Head of caudate nucleus (tissue), 42 donors: ENCODE results near the gene SLC5A3.

Experiments
- DNase-seq, 42 donors: peaks; one replicate each; pipeline versions ENCODE4 v3.0.0 to v3.0.0-alpha.2; 2020 to 2021; ENCODE audit warnings: mixed read lengths in 7 of 42
- intact Hi-C: fragments of 100-400 bp; cut with DNase I; formaldehyde crosslinking; loops from one replicate; pipeline ENCODE4 v1.15.0; 2022

SLC5A3 gene

DNA sequence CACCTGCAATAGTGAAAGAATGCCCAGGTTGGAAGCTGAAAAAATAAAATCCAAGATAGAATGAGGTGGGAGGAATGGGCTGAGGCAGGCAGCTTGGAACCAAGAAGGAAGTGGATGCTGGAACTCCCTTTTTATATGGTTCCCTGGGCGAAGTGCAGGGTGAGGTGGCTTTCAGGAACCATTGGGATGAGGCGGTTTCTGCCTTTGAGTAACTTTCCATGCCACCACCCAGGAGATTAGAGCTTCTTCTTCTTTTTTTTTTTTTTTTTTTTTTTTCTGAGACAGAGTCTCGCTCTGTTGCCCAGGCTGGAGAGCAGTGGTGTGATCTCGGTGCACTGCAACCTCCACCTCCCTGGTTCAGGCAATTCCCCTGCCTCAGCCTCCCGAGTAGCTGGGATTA is 17.8 kb upstream of the SLC5A3 start:
- DNase-seq, result no peak
- intact Hi-C loops, result no loop called here

DNA sequence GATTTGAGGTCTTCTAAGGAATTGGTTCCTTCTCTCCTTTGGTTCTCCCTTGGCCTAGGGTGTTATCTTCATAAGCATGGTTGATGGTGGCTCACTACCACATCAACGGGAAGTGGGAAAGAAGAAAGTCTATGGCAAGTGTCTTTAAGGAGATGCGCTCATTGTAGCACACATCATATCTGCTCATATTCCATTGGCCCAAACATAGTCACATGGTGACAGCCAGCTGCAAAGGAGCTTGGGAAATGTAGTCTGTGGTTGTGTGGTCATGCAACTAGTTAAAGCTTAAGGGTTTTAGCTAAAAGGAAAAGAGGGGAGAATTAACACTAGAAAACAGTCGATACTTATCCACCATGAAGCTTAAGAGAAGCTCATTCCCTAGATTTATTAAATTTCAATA is 11.4 kb upstream of the SLC5A3 start:
- no peak for DNase-seq

DNA sequence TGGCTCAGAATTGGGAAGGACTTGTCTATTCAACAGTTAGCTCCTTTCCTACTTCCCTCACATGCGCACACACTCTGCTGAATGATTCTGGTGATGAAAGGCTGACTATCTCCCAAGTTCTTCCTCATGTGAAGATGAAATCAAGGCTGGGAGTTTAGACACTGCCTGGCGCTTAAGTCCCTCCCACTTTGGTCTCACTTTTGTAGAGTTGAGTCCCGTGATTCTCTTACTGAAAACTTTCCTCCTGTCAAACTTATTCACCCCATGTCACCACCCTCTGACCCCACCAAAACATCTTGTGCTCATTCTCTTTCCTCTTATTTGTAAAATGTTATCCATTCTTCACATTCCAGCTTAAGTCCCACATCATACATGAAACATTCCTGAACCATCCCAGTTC is 8.4 kb upstream of the SLC5A3 start:
- no peak for DNase-seq
- intact Hi-C loops, result no loop called here

More for the DNA sequence above, 11.4 kb upstream of the SLC5A3 start:
- intact Hi-C loops, result no loop called here

DNA sequence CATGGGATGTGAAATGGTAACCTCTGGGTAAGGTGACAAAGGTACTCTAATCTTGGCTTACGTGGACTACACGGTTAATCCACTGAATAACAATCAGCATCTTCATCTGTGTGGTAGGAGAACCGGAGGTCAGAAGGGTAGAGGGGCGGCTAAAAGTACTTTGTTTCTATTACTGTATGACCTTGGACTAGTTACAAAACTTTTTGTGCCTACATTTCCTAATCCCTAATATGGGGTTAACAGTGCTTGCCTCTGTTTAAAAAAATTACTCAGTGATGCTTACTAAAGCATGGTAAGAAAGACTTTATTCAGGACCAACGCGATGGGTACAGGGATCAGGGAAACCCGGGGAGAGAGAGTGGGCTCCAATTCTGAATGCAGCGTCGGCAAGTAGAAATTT is 1.7 kb upstream of the SLC5A3 start:
- no peak for DNase-seq
- intact Hi-C loops, result loop anchor here (5.0 to 10.0 kb wide), 3 partner anchors 127 to 276 kb away; no protein-coding TSS in a partner anchor

DNA sequence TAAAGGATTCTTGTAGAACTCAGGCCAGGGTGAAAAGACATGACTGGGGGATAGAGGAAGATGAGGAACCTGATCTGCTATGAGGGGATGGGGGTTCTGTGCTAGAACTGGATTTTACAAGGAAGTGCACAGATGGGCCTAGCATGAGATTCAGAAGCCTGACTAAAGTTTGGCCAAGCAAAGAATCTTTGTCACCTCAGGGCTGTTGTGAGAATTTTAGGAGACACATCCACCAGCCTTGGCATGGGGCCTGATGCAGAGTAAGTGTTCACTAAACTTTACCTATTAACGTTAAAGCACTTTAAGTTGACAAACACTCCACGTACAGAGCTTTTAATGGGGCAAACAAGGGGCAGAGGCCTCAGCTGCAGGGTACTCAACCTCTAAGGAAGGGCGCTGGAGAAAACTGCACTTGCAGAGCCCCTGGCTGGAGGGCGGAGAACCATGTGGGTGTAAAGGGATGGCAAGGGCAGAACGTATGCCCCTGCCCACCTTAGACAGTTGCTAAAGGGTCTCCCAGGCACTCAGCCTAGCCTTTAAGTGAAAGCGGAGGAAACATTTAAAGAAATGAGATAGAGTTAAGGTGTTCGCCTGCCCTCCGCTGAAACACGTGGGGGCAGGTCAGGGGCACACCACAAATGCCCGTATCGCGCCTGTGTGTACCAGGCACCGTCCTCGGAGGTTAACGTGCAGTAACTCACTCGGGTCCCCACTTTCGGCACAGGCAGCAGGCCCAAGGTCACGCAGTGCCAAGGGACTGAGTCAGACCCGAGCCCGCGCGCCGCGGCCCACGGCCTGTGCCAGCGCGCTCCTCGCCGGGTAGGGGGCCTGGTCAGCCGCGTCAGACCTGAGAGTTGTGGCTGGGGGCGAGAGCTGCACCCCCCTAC is 990 bp upstream of the SLC5A3 start:
- intact Hi-C loops, result loop anchor here (5.0 to 10.0 kb wide), 3 partner anchors 128 to 275 kb away; no protein-coding TSS in a partner anchor
- peak in 24 of 42 donors; percentile 5 to 74 (median 30) for DNase-seq

DNA sequence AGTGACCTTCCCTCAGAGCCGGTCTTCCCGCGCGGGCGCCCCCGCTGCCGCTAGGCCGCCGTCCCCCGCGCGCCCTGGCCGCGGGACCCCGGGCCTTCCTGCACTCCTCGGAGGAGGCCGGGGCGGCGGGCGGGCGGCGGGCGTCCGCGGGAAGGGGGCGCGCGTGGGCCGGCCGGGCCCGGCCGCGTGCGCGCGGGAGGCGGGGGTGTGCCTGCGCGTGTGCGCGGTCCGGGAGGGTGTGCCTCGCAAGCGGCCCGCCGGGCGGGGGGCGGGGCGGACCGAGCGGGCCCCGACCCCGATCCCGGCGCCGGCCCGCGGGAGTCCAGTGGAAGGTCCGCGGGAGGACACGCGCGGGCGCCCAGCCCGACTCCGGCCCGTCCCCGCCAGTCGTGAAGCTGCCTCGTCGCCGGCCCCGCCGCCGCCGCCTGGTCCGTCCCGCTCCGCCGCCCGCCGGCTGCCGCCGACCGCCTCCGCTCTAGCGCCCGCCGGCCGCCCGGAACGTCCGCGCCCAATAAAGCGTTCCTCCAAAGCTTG is 438 bp downstream of the SLC5A3 start:
- DNase-seq, result peak in 37 of 42 donors; percentile 10 to 74 (median 37)
- intact Hi-C loops, result loop anchor here (5.0 to 10.0 kb wide), 3 partner anchors 128 to 273 kb away; no protein-coding TSS in a partner anchor

DNA sequence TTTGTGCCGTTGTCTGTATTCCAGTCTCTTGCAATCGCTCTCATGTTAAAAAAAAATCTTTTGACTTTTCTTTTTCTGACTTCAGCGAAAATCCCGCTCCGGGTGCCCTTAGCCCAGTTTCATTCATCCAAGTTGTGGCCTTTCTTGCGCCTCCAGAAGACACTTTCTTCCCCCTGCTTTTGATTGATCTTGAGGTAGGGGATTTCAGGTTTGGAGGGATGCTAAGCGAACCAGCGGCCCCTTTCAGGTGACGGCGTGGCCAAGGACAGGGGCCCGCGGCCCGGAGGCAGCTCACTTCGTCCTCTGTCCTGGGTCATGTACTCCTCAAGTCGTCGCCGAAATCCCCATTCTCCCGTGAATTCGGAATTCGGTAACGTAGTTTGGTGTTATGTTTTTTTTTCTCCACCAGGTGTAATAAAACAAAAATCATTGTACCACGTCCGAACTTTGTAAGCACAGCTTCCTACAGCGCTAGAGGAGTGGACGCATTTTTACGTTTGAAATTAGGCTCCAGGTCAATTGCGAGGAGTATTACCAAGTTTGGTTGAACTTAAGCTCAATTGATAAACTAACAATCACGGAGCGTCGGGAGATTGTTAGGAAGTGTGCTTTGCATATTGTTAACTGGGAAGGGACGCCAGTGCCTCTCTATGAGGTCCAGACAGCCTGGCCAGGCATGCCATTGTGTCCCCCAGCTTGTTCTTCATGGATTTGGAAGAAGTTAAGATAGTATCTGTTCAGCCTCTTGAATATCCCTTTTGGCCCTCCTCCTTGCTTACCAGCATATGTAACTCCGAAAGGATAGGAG is 1.1 kb downstream of the SLC5A3 start:
- DNase-seq, result peak in 4 of 42 donors; percentile 4 to 45 (median 22)
- intact Hi-C loops, result loop anchor here (5.0 to 10.0 kb wide), 3 partner anchors 128 to 273 kb away; no protein-coding TSS in a partner anchor

DNA sequence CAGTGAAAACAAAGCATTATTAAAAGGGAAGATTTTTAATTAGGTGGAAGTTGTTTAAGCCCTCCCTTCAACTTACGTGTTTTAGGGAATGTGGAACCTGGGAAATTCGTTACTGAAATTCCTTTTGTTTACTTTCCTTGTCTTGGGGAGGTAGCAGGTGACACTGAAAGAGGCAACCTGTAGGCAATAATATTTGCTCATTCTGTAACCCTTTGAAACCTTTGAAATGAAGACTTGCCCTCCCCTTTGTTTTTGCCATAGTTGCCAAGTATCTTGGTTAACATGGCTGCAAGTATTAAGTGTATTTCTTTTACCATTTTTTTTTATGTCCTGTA is 1.7 kb downstream of the SLC5A3 start:
- no peak for DNase-seq
- intact Hi-C loops, result loop anchor here (10.0 kb wide), 1 partner anchor 130 kb away; no protein-coding TSS in a partner anchor

DNA sequence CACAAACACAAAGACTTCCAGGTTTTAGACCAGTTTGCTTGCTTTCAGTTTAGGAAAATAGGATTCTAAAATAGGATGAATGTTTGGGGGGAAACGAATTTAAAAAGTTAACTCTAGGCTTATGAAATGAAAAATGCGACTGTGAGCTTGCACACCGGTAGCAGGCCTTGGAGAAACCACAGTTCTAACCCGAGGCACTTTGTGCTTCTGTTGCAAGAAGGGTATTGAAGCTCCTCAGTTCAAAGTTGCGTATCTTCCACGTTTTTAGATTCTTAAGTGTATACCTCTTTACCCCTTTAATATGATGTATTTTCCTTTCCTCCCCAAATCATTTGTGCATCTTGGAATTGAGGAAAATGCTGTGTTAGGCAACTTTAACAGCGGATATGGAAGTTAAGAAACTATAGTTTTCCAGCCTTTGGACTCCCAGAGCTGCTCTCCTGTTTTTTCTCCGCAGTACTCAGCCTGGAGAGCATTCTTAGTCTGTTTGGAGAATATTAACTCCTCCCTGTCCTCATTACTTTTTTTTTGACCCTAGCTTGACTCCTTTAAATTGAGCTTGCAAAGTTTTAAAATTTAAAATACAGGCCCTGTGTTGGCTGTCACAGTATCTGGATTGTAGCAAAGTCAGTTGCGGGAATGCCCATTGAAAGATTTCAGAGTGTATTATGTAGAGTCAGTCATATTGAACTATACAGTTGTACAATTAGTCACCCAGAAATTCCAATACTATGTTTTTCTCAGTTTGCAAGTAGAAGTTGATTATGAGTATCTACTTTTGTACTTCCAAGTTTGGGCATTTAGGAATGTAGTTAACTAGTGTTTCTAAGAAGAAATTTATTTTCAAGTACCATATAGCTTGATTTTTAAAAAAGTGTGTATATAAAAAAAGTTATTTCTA is 2.6 kb downstream of the SLC5A3 start:
- no peak for DNase-seq
- intact Hi-C loops, result loop anchor here (10.0 kb wide), 1 partner anchor 131 kb away; no protein-coding TSS in a partner anchor

DNA sequence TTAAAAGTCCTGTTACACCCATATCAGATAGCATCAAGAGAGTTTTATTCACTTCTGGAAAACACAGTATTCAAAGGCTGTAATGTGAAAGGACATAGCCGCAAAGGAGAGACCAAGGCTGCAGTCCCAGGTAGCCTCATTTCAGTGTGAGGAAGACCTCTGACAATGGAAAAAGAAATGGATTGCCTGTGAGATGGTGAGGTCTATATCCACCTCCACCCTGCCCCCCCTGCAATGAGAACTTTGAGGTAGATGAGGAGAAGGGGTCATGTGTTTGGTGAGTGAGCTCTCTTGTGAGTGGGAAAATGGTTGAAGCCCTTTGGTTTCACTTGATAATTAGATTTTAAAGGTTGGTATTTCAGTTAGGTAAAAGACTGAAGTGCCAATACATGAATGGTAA is 3.5 kb downstream of the SLC5A3 start:
- intact Hi-C loops, result loop anchor here (10.0 kb wide), 1 partner anchor 132 kb away; no protein-coding TSS in a partner anchor
- no peak for DNase-seq

DNA sequence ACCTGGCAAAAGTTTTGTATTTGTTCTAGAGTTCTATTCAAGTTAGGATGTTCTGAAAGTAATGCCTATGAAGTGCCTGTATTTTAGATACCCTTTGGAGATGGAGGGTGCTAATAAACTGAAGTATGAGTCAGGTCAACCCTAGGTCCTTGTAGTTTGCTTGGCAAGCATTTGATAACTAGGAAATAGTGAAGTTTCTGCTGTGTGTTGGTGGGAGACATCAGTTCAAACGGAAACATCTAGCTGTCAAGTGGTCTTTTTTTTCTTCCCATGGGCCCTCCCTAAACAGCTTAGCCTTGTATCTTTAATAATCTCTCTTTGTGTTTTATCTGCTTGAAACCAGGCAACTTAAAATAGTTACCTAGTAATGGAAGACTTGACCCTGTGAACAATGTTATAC is 4.5 kb downstream of the SLC5A3 start:
- no peak for DNase-seq
- intact Hi-C loops, result loop anchor here (10.0 kb wide), 1 partner anchor 133 kb away; no protein-coding TSS in a partner anchor

DNA sequence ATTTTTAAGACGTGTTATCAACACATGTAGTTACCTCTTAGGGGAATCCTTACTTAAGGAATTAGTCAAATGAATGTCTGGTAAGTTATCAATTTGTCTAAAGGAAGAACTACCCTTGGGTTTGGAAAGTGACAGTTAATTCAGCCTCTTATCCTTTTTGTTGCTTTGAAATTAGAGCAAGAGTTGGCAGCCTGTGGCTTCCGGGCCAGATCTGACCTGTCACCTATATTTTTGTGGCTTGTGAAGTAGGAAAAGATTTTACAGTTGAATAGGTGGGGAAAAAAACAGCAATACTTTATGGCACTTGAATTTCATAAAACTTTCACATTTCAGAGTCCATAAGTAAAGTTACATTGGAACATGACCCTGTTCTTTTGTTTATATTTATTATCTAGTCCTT is 5.5 kb downstream of the SLC5A3 start:
- intact Hi-C loops, result loop anchor here (10.0 kb wide), 1 partner anchor 134 kb away; no protein-coding TSS in a partner anchor
- DNase-seq, result no peak

DNA sequence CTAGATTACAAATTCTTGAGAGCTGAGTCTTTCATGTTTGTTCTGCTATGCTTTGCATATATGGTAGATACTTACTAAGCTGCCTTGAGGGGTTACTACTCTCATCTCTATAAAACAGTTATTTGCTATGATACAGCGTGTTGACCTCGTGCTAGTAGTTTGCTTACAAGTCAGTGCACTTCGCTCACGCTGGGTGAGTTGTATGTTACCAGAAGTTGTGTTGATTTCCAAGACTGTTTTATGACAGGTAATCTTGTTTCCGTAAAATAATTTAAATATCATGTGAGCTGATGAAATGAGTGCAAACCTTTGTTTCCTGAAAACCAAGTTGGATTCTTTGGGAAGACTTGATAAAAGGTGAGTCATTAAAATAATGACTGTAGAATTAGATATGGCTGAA is 7.3 kb downstream of the SLC5A3 start:
- intact Hi-C loops, result no loop called here
- no peak for DNase-seq

DNA sequence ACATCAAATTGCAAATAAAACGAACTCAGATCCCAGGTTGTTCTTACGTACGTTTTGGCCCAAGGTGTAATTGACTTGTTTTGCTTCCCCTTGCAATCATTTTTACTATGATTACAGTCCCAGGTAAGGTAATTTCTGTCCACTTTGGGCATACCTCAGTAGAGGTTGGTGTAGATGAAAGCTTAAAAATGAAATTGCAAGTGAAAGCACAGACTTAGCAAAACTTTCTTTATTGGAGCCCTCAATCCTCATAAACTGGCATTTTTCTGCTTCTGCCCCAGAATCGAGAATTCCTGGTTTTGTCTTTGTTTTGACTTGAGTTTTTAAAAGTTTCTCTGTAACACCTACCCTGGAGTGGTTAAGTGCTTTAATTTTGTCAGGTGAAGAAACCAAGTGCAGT is 9.4 kb downstream of the SLC5A3 start:
- intact Hi-C loops, result no loop called here
- no peak for DNase-seq

DNA sequence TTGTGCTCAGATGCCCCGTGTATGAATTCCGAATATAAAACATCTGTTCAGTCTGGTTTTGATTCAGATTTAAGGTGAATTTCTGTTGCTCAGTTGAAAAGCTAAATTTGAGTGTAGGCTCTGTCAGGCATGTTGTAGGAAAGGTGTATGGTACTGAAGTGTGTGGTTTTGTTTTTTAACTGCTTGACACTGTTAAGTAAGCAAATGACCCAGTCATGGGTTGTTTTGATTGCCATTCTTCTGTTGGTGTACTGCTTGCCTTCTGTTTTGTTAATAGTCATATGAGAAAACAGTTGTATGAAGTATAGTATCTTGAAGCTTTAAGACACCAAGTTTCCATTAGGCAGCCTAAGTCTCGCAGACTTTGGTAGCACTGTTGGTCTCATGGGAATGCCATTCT is 10.0 kb downstream of the SLC5A3 start:
- intact Hi-C loops, result no loop called here
- DNase-seq, result no peak

DNA sequence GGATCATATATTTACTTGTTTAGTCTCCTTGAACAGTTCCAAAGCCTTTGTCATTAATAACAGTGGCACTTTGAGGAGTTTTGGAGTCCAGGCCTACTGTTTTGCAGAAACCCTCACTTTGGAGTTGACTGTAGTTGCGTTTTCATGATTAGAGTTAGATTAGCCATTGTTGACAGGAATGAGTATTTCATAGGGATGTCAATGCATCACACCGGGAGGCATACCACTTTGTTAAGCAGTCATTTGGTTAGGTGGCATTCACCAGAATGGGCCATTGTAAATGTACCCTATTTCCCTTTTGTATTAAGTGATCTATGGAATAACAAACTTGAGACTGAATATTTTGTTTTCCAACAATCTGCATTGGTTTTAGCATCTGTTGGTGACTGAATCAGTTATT is 11.8 kb downstream of the SLC5A3 start:
- DNase-seq, result no peak
- intact Hi-C loops, result no loop called here

DNA sequence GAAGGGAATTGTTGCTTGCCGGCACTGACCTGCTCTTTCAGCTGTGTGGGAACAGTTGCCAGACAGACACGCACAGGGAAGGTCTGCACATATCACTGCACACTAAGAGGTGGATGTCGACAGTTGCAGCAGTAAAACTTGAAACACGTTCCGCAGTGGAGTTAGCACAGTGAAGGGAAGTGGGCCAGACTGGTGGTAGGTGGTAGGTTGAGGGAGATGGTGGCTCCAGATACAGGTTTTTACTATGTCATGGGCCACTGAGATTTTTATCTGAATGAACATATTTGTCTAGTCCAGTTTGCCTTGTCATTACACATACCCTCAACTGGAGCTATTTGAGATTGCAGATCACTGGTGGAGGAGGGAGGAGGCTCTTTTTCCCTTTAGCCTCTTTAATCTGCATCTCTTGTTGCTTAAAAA is 13.5 kb downstream of the SLC5A3 start:
- DNase-seq, result no peak
- intact Hi-C loops, result no loop called here

DNA sequence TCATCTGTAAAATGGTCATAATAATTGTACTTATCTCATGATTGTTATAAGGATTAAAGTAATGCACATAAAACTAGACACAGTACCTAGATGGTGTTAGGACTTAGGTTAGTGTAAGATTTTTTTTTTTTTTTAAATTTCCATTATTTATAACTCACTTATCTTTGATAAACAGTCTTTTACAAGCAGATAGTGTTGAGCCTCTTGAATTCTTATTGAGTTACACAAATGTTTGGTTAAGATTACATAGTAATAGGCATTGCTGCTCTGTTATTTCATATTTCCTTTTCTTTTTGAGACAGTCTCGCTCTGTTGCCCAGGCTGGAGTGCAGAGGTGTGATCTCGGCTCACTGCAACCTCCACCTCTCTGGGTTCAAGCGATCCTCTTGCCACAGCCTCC is 15.4 kb downstream of the SLC5A3 start:
- no peak for DNase-seq
- intact Hi-C loops, result no loop called here
